WTC11 (cell line): Measurements from ENCODE around the gene FRMD4B. TPM values are rescaled to one million over a fixed set of nuclear protein-coding genes. Genes with fewer than 3 reads are reported as not detected.

Experiments
- ATAC-seq: fragments of 200-7000 bp; cut with Tn5 transposase; 2 replicates; pipeline ENCODE4 v1.10.0; 2021; ENCODE audit warnings: mild to moderate bottlenecking, moderate library complexity
- CTCF ChIA-PET: fragments of 300-600 bp; sonication (Branson Sonifier 250); formaldehyde crosslinking; loops from one replicate; lab custom pipeline; 2021; ENCODE audit warnings: antibody characterized with exemption; lab: Charles Lee
- POLR2A ChIA-PET: fragments of 350-600 bp; sonication (Branson Sonifier 250); formaldehyde crosslinking; loops from one replicate; lab custom pipeline; 2021; ENCODE audit warnings: antibody characterized with exemption; lab: Charles Lee
- DNase-seq: peaks from one replicate; pipeline ENCODE4 v3.0.0; 2021; ENCODE audit warnings: low spot score
- H3K27ac Mint-ChIP-seq: 2 replicates; pipeline ENCODE4 v1.8.0; 2021; ENCODE audit warnings: mixed read lengths
- H3K27me3 Mint-ChIP-seq: 2 replicates; pipeline ENCODE4 v1.8.0; 2021; ENCODE audit warnings: low read depth, mild to moderate bottlenecking, moderate library complexity, mixed read lengths
- H3K36me3 Mint-ChIP-seq: 2 replicates; pipeline ENCODE4 v1.8.0; 2021; ENCODE audit warnings: mixed read lengths
- H3K4me1 Mint-ChIP-seq: 2 replicates; pipeline ENCODE4 v1.8.0; 2022; ENCODE audit warnings: mixed read lengths
- H3K4me3 Mint-ChIP-seq: 2 replicates; pipeline ENCODE4 v1.8.0; 2021; ENCODE audit warnings: mild to moderate bottlenecking, moderate library complexity, mixed read lengths
- H3K9me3 Mint-ChIP-seq: 2 replicates; pipeline ENCODE4 v1.8.0; 2021; ENCODE audit warnings: mixed read lengths
- ATF3 ChIP-seq: sonication (generic); formaldehyde crosslinking; conservative IDR thresholded peaks from 2 replicates; pipeline ENCODE4 v1.8.1; 2022; ENCODE audit warnings: mild to moderate bottlenecking, missing genetic modification reagents
- E2F1 ChIP-seq: sonication (generic); formaldehyde crosslinking; IDR thresholded peaks from 2 replicates; pipeline ENCODE4 v1.8.0; 2022; ENCODE audit warnings: mild to moderate bottlenecking, missing genetic modification reagents
- E2F4 ChIP-seq: sonication (generic); formaldehyde crosslinking; IDR thresholded peaks from 2 replicates; pipeline ENCODE4 v1.8.1; 2022; ENCODE audit warnings: low read depth, mild to moderate bottlenecking, moderate library complexity, missing genetic modification reagents, borderline replicate concordance
- EMX1 ChIP-seq: fragments of 250-450 bp; sonication (Bioruptor Pico); IDR thresholded peaks from 2 replicates; pipeline ENCODE4 v1.8.0; 2021; ENCODE audit warnings: mild to moderate bottlenecking
- ESRRA ChIP-seq: sonication (generic); formaldehyde crosslinking; IDR thresholded peaks from 2 replicates; pipeline ENCODE4 v1.8.1; 2022; ENCODE audit warnings: mild to moderate bottlenecking, missing genetic modification reagents, borderline replicate concordance
- FOXJ3 ChIP-seq: sonication (generic); formaldehyde crosslinking; IDR thresholded peaks from 2 replicates; pipeline ENCODE4 v1.9.0; 2021; ENCODE audit warnings: missing genetic modification reagents, mild to moderate bottlenecking, borderline replicate concordance
- KAT7 ChIP-seq: sonication (generic); formaldehyde crosslinking; IDR thresholded peaks from 2 replicates; pipeline ENCODE4 v1.8.1; 2023; ENCODE audit warnings: missing genetic modification reagents, mild to moderate bottlenecking, borderline replicate concordance
- MAX ChIP-seq: sonication (generic); formaldehyde crosslinking; IDR thresholded peaks from 2 replicates; pipeline ENCODE4 v1.8.0; 2022; ENCODE audit warnings: mild to moderate bottlenecking, missing genetic modification reagents
- MXD4 ChIP-seq: fragments of 250-450 bp; sonication (Bioruptor Pico); IDR thresholded peaks from 2 replicates; pipeline ENCODE4 v1.8.0; 2021; ENCODE audit warnings: mild to moderate bottlenecking, moderate library complexity, borderline replicate concordance
- NFE2L1 ChIP-seq: sonication (generic); formaldehyde crosslinking; IDR thresholded peaks from 2 replicates; pipeline ENCODE4 v1.8.1; 2023; ENCODE audit warnings: missing genetic modification reagents
- PRDM15 ChIP-seq: sonication (generic); formaldehyde crosslinking; IDR thresholded peaks from 2 replicates; pipeline ENCODE4 v1.8.0; 2022; ENCODE audit warnings: missing genetic modification reagents
- PREB ChIP-seq: sonication (generic); formaldehyde crosslinking; IDR thresholded peaks from 2 replicates; pipeline ENCODE4 v1.8.1; 2022; ENCODE audit warnings: mild to moderate bottlenecking, missing genetic modification reagents, moderate library complexity, borderline replicate concordance
- STAT6 ChIP-seq: sonication (generic); formaldehyde crosslinking; conservative IDR thresholded peaks from 2 replicates; pipeline ENCODE4 v1.8.1; 2023; ENCODE audit warnings: mild to moderate bottlenecking, low read depth, missing genetic modification reagents, moderate library complexity
- TEAD4 ChIP-seq: sonication (generic); formaldehyde crosslinking; IDR thresholded peaks from 2 replicates; pipeline ENCODE4 v1.8.0; 2022; ENCODE audit warnings: mild to moderate bottlenecking, missing genetic modification reagents
- USF1 ChIP-seq: sonication (generic); formaldehyde crosslinking; IDR thresholded peaks from 2 replicates; pipeline ENCODE4 v1.8.0; 2022; ENCODE audit warnings: mild to moderate bottlenecking, missing genetic modification reagents
- ZMAT4 ChIP-seq: fragments of 250-450 bp; sonication (Bioruptor Pico); IDR thresholded peaks from 2 replicates; pipeline ENCODE4 v1.9.0; 2021; ENCODE audit warnings: mild to moderate bottlenecking
- ZNF416 ChIP-seq: fragments of 250-450 bp; sonication (Bioruptor Pico); IDR thresholded peaks from 2 replicates; pipeline ENCODE4 v1.9.0; 2021; ENCODE audit warnings: mild to moderate bottlenecking, inconsistent platforms
- ZNF423 ChIP-seq: fragments of 250-450 bp; sonication (Bioruptor Pico); IDR thresholded peaks from 2 replicates; pipeline ENCODE4 v2.1.2; 2022; ENCODE audit warnings: mild to moderate bottlenecking, moderate library complexity
- ZNF512 ChIP-seq: sonication (generic); formaldehyde crosslinking; IDR thresholded peaks from 2 replicates; pipeline ENCODE4 v1.8.1; 2022; ENCODE audit warnings: missing genetic modification reagents, borderline replicate concordance
- total RNA-seq: library from RNA; stranded (reverse); gene quantifications from 3 replicates; pipeline ENCODE4 v1.2.3, GENCODE V29; 2021

FRMD4B gene
- total RNA-seq, 1 experiment from 2014 or later = 6.7 TPM

- Mint-ChIP-seq H3K36me3 (no peaks in the 10 kb centered on the region), H3K4me3 (no peak overlapping the region), H3K27ac (no peak overlapping the region), H3K4me1 (no peaks in the 10 kb centered on the region)
- no peak for ATAC-seq
- ChIA-PET CTCF (interaction anchor here (0.6 kb wide), 1 partner anchor 92 kb away, joined by 5 read pairs; no protein-coding TSS in a partner anchor), POLR2A (interaction anchor here (0.7 kb wide), 1 partner anchor 39 kb away, joined by 3 read pairs; no protein-coding TSS in a partner anchor)
- TF ChIP-seq MXD4 (no peak), TEAD4 (no peak), ZMAT4 (CRISPR knock-in tag) (no peak), STAT6 (CRISPR knock-in tag) (no peak), ATF3 (CRISPR knock-in tag) (no peak), E2F4 (CRISPR knock-in tag) (no peak)
- TF ChIP-seq, all 79 proteins: peak for 0
- Mint-ChIP-seq H3K9me3 (no peaks in the 10 kb centered on the region), H3K27me3 (no peaks in the 10 kb centered on the region)
- no peak for DNase-seq
Observed at GRCh38 chr3:69210068-69210730, 175.7 kb downstream of the FRMD4B start.

- Mint-ChIP-seq H3K9me3 (no peaks in the 10 kb centered on the region), H3K27me3 (no peaks in the 10 kb centered on the region), H3K27ac (no peak overlapping the region), H3K36me3 (no peaks in the 10 kb centered on the region), H3K4me1 (no peaks in the 10 kb centered on the region), H3K4me3 (no peak overlapping the region)
- ChIA-PET POLR2A (no interaction called here), CTCF (interaction anchor here (1.3 kb wide), 1 partner anchor 97 kb away, joined by 3 read pairs; no protein-coding TSS in a partner anchor)
- DNase-seq (no peak), ATAC-seq (no peak)
- TF ChIP-seq KAT7 (CRISPR knock-in tag) (no peak), ZNF423 (CRISPR knock-in tag) (no peak), NFE2L1 (CRISPR knock-in tag) (no peak), EMX1 (CRISPR knock-in tag) (no peak), ZNF512 (no peak), E2F1 (no peak), PRDM15 (CRISPR knock-in tag) (no peak), ZNF416 (CRISPR knock-in tag) (no peak), USF1 (no peak), MAX (CRISPR knock-in tag) (no peak), FOXJ3 (CRISPR knock-in tag) (no peak), ESRRA (CRISPR knock-in tag) (no peak), PREB (CRISPR knock-in tag) (no peak)
Observed at GRCh38 chr3:69209413-69209812, 176.5 kb downstream of the FRMD4B start.
